ENCODE data around the gene ATP6AP1. TPM values are rescaled to one million over a fixed set of nuclear protein-coding genes. Genes with fewer than 3 reads are reported as not detected.
A peak's percentile ranks its signal among the peaks of the same experiment; 100 is the strongest.
"Not testable (repeated sequence)": the region's sequence is repeated elsewhere in the genome, so short reads cannot be mapped to it uniquely, and the experiment has no call there.

ATP6AP1 gene
- total RNA-seq, 2 experiments from 2014 or later: 21.3 to 22.5 TPM

- Mint-ChIP-seq H3K36me3 (ENCODE audit: low read depth) (peaks cover 12% of the 10 kb centered on the region), H3K27me3 (no peaks in the 10 kb centered on the region), H3K27ac (peak overlapping the region; percentile 68), H3K4me3 (no peak overlapping the region), H3K9me3 (no peaks in the 10 kb centered on the region), H3K4me1 (ENCODE audit: low read depth) (peaks cover 9% of the 10 kb centered on the region)
- intact Hi-C loops (cut with micrococcal nuclease): no loop called here
- TF ChIP-seq CTCF (IDR thresholded peaks at IDR 0.05): no peak
- ATAC-seq (no peak), DNase-seq (no peak)
- POLR2A ChIA-PET: interaction anchor here (1.1 to 1.5 kb wide), 4 partner anchors 9 to 22 kb away, joined by 3 to 14 read pairs (median 4); partner anchors contain the start of gene RPL10
- CTCF ChIA-PET: interaction anchor here (2.1 kb wide), 1 partner anchor 11 kb away, joined by 11 read pairs; the partner anchor contains the start of gene FLNA
Observed at GRCh38 chrX:154384284-154384892, 44.1 kb upstream of the ATP6AP1 start.

- CTCF ChIA-PET; H3K36me3 Mint-ChIP-seq (ENCODE audit: low read depth); POLR2A ChIA-PET; DNase-seq; H3K27me3 Mint-ChIP-seq; H3K4me3 Mint-ChIP-seq; intact Hi-C loops (cut with micrococcal nuclease); H3K9me3 Mint-ChIP-seq; H3K4me1 Mint-ChIP-seq (ENCODE audit: low read depth); H3K27ac Mint-ChIP-seq: not testable (repeated sequence)
- ATAC-seq: peak; percentile 45
Observed at GRCh38 chrX:154388094-154388493, 40.4 kb upstream of the ATP6AP1 start.

- H3K36me3 Mint-ChIP-seq (ENCODE audit: low read depth); DNase-seq; H3K9me3 Mint-ChIP-seq; H3K27ac Mint-ChIP-seq; POLR2A ChIA-PET; intact Hi-C loops (cut with micrococcal nuclease); H3K4me3 Mint-ChIP-seq; H3K27me3 Mint-ChIP-seq; CTCF ChIA-PET; H3K4me1 Mint-ChIP-seq (ENCODE audit: low read depth): not testable (repeated sequence)
- peak; percentile 8 for ATAC-seq
Observed at GRCh38 chrX:154388649-154389048, 39.8 kb upstream of the ATP6AP1 start.

- H3K4me1 Mint-ChIP-seq (ENCODE audit: low read depth); H3K4me3 Mint-ChIP-seq; POLR2A ChIA-PET; intact Hi-C loops (cut with micrococcal nuclease); CTCF ChIA-PET; DNase-seq; H3K9me3 Mint-ChIP-seq; H3K27me3 Mint-ChIP-seq; H3K27ac Mint-ChIP-seq; H3K36me3 Mint-ChIP-seq (ENCODE audit: low read depth): not testable (repeated sequence)
- peak; percentile 72 for ATAC-seq
Observed at GRCh38 chrX:154389812-154390747, 38.4 kb upstream of the ATP6AP1 start.

- H3K27ac Mint-ChIP-seq; intact Hi-C loops (cut with micrococcal nuclease); H3K27me3 Mint-ChIP-seq; H3K9me3 Mint-ChIP-seq; DNase-seq; ATAC-seq; CTCF ChIA-PET; H3K4me1 Mint-ChIP-seq (ENCODE audit: low read depth): not testable (repeated sequence)
- POLR2A ChIA-PET: interaction anchor here (5.7 kb wide), 1 partner anchor 20 kb away, joined by 30 read pairs; no protein-coding TSS in a partner anchor
- peak overlapping the region; percentile 98 for H3K4me3 Mint-ChIP-seq
- H3K36me3 Mint-ChIP-seq (ENCODE audit: low read depth): peaks cover 30% of the 10 kb centered on the region
Observed at GRCh38 chrX:154396363-154396762, 32.1 kb upstream of the ATP6AP1 start.

GRCh38 chrX:154396973-154397887 lies 31.2 kb upstream of the ATP6AP1 start:
- Mint-ChIP-seq H3K9me3 (no peaks in the 10 kb centered on the region), H3K4me1 (ENCODE audit: low read depth) (peaks cover 2% of the 10 kb centered on the region), H3K27me3 (no peaks in the 10 kb centered on the region), H3K27ac (peak overlapping the region; percentile 100), H3K36me3 (ENCODE audit: low read depth) (peaks cover 30% of the 10 kb centered on the region), H3K4me3 (peak overlapping the region; percentile 98)
- intact Hi-C loops (cut with micrococcal nuclease): no loop called here
- TF ChIP-seq CTCF (IDR thresholded peaks at IDR 0.05): no peak
- ChIA-PET POLR2A (interaction anchor here (0.7 to 6.2 kb wide), 16 partner anchors 13 to 430 kb away, joined by 3 to 97 read pairs (median 12); partner anchors contain the start of genes ATP6AP1, DNASE1L1, EMD and HCFC1), CTCF (interaction anchor here (1.2 to 2.7 kb wide), 2 partner anchors 13 to 24 kb away, joined by 3 to 9 read pairs; no protein-coding TSS in a partner anchor)
- DNase-seq: peak; percentile 73
- ATAC-seq: peak; percentile 54
